Lower lobe of right lung (tissue), 2 donors: Measurements from ENCODE around the gene LUC7L. TPM values are rescaled to one million over a fixed set of nuclear protein-coding genes. Genes with fewer than 3 reads are reported as not detected.

Experiments used
- ATAC-seq, 2 donors: fragments of 200-7000 bp; cut with Tn5 transposase; one replicate each; pipeline ENCODE4 v1.9.1; 2020 to 2022; ENCODE audit warnings: mild to moderate bottlenecking in 2 of 2, moderate library complexity in 2 of 2
- DNase-seq: peaks from one replicate; pipeline ENCODE4 v3.0.0-alpha.2; 2020
- H3K27ac ChIP-seq: fragments of 200-600 bp; one replicate; pipeline ENCODE4 v1.8.0; 2022
- H3K27me3 ChIP-seq: fragments of 200-600 bp; one replicate; pipeline ENCODE4 v1.8.0; 2022; ENCODE audit warnings: low read depth
- H3K36me3 ChIP-seq: fragments of 200-600 bp; one replicate; pipeline ENCODE4 v1.8.0; 2022; ENCODE audit warnings: mild to moderate bottlenecking
- H3K4me1 ChIP-seq: fragments of 200-600 bp; one replicate; pipeline ENCODE4 v1.8.0; 2022
- H3K4me3 ChIP-seq: fragments of 200-600 bp; one replicate; pipeline ENCODE4 v1.8.0; 2022; ENCODE audit warnings: mild to moderate bottlenecking
- H3K9me3 ChIP-seq: fragments of 200-600 bp; one replicate; pipeline ENCODE4 v1.8.0; 2022
- CTCF ChIP-seq: fragments of 200-600 bp; IDR thresholded peaks from one replicate; pipeline ENCODE4 v1.8.0; 2022; ENCODE audit warnings: antibody characterized with exemption, mild to moderate bottlenecking
- intact Hi-C: fragments of 100-400 bp; cut with DNase I; formaldehyde crosslinking; loops from one replicate; pipeline ENCODE4 v1.11.0; 2022
- total RNA-seq: library from RNA; stranded (reverse); fragmentation: NEBNext Ultra II Directional; extraction: Animal tissue kit (Norgen Biotek cat#: 25700); gene quantifications from one replicate; pipeline ENCODE4 v1.2.1, GENCODE V29; 2021
- donor health status: DM: no; HTN: yes; CAD: no; lungs with severe emphysema.

The LUC7L gene
- total RNA-seq, 1 donor from 2014 or later, result 70.9 TPM

DNA sequence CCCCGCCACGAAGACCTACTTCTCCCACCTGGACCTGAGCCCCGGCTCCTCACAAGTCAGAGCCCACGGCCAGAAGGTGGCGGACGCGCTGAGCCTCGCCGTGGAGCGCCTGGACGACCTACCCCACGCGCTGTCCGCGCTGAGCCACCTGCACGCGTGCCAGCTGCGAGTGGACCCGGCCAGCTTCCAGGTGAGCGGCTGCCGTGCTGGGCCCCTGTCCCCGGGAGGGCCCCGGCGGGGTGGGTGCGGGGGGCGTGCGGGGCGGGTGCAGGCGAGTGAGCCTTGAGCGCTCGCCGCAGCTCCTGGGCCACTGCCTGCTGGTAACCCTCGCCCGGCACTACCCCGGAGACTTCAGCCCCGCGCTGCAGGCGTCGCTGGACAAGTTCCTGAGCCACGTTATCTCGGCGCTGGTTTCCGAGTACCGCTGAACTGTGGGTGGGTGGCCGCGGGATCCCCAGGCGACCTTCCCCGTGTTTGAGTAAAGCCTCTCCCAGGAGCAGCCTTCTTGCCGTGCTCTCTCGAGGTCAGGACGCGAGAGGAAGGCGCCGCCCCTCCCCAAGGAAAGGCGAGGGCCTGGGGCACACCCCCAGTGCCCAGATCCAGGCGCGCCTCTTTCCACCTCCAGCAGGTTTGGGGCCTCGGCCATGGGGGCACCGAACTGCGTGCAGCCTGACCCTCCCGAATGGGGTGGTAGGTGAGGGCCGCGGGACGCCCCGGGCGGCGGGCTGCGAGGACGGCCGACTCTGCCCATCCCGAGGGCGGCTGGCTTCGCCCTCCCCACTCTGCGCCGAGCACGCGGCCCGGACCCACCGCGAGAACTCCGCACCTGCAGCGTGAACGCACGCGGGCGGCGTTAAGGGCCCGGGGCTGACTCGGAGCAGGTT is 48.3 kb downstream of the LUC7L start:
- Histone ChIP-seq H3K4me1 (peaks cover 22% of the 10 kb centered on the region), H3K9me3 (no peaks in the 10 kb centered on the region), H3K27me3 (peaks cover 45% of the 10 kb centered on the region), H3K36me3 (no peaks in the 10 kb centered on the region), H3K27ac (no peak overlapping the region), H3K4me3 (peak overlapping the region; percentile 47)
- intact Hi-C loops, result no loop called here
- peak; percentile 89 to 95 for ATAC-seq
- peak; percentile 88 for DNase-seq
- TF ChIP-seq CTCF, result no peak

- ATAC-seq (peak; percentile 23 to 42), DNase-seq (no peak)
- Histone ChIP-seq H3K27me3 (peaks cover 52% of the 10 kb centered on the region), H3K27ac (no peak within 1 kb of the TSS), H3K4me1 (peaks cover 22% of the 10 kb centered on the region), H3K36me3 (no peaks in the 10 kb centered on the region), H3K9me3 (no peaks in the 10 kb centered on the region), H3K4me3 (peak within 1 kb of the TSS; percentile 47)
- intact Hi-C loops, result no loop called here
- peak; percentile 36 for TF ChIP-seq CTCF
Measured at GRCh38 chr16:180101-180675, 49.1 kb downstream of the LUC7L start, which contains the start of gene HBQ1. TSS of gene HBQ1 (plus strand) at chr16:180459. CDS start at chr16:180487, 28 bp downstream.

DNA sequence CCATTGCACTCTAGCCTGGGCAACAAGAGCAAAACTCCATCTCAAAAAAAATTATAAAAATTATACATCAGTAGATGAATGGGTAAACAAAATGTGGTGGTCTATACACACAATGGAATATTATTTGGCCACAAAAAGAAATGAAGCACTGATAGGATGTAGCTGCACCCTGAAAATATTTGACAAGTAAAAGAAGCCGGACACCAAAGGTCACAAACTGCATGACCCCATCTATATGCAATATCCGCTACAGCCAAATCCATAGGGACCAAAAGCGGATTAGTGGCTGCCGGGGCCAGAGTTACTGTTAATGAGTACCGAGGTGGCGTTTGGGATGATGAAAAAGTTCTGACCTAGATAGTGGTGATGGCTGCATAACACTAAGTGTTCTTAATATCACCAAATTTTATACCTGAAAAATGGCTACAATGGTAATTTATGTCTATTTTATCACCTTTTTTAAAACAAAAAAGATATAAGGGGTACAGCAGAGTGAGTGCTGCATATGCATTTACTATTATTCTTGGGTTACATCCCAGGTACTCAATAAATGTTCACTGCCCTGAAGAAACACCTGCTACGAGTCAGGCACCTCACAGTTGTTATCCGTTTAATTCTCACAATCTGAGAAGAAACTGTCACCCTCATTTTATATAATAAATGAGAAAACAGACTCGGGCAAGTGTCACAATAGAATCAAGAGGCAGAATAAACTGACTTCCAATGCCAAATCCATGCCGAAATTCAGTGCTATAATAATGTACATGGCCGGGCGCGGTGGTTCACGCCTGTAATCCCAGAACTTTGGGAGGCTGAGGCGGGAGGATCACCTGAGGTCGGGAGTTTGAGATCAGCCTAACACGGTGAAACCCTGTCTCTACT is 49.8 kb downstream of the LUC7L start:
- ATAC-seq (no peak), DNase-seq (no peak)
- Histone ChIP-seq H3K27me3 (peaks cover 59% of the 10 kb centered on the region), H3K4me1 (peaks cover 22% of the 10 kb centered on the region), H3K9me3 (no peaks in the 10 kb centered on the region), H3K27ac (no peak overlapping the region), H3K4me3 (no peak overlapping the region), H3K36me3 (no peaks in the 10 kb centered on the region)
- no peak for TF ChIP-seq CTCF
- intact Hi-C loops, result no loop called here

- intact Hi-C loops, result no loop called here
- TF ChIP-seq CTCF, result no peak
- H3K9me3 ChIP-seq, result no peaks in the 10 kb centered on the region
Measured at GRCh38 chr16:178668-179015, 50.6 kb downstream of the LUC7L start.

GRCh38 chr16:177981-178667 is 51.1 kb downstream of the LUC7L start:
- Histone ChIP-seq H3K4me1 (peaks cover 22% of the 10 kb centered on the region), H3K27me3 (peaks cover 65% of the 10 kb centered on the region), H3K9me3 (no peaks in the 10 kb centered on the region), H3K4me3 (no peak overlapping the region), H3K36me3 (no peaks in the 10 kb centered on the region), H3K27ac (no peak overlapping the region)
- TF ChIP-seq CTCF, result no peak
- ATAC-seq, result no peak
- intact Hi-C loops, result no loop called here
- no peak for DNase-seq

More at GRCh38 chr16:178668-179015, 50.6 kb downstream of the LUC7L start:
- no peaks in the 10 kb centered on the region for H3K36me3 ChIP-seq
- H3K4me3 ChIP-seq, result no peak overlapping the region
- H3K27me3 ChIP-seq, result peaks cover 61% of the 10 kb centered on the region
- no peak for DNase-seq
- no peak overlapping the region for H3K27ac ChIP-seq
- ATAC-seq, result no peak
- peaks cover 22% of the 10 kb centered on the region for H3K4me1 ChIP-seq
